GM23248 (cell line): Measurements from ENCODE around the gene C3orf18. TPM values are rescaled to one million over a fixed set of nuclear protein-coding genes. Genes with fewer than 3 reads are reported as not detected.

Experiments
- DNase-seq: peaks from one replicate; pipeline ENCODE4 v3.0.0-alpha.2; 2015
- H2AFZ ChIP-seq: fragments of 200-600 bp; sonication (generic); 2 replicates; pipeline ENCODE4 v1.6.1; 2016; ENCODE audit warnings: antibody characterized with exemption
- H3F3A ChIP-seq: fragments of 200-600 bp; sonication (generic); 2 replicates; pipeline ENCODE4 v1.6.1; 2016; ENCODE audit warnings: mild to moderate bottlenecking, antibody characterized with exemption, mixed run types; ENCODE audit not compliant: insufficient read depth
- H3K27ac ChIP-seq: fragments of 200-600 bp; sonication (generic); 2 replicates; pipeline ENCODE4 v1.5.1; 2016; ENCODE audit warnings: mild to moderate bottlenecking
- H3K27me3 ChIP-seq: fragments of 200-600 bp; sonication (generic); replicated peaks from 2 replicates; pipeline ENCODE4 v1.6.1; 2016; ENCODE audit warnings: mild to moderate bottlenecking; ENCODE audit not compliant: insufficient read depth
- H3K36me3 ChIP-seq: fragments of 200-600 bp; sonication (generic); 2 replicates; pipeline ENCODE4 v1.6.1; 2016; ENCODE audit warnings: low read depth, mild to moderate bottlenecking
- H3K4me1 ChIP-seq: fragments of 200-600 bp; sonication (generic); 2 replicates; pipeline ENCODE4 v1.6.1; 2016; ENCODE audit warnings: mild to moderate bottlenecking; ENCODE audit not compliant: insufficient read depth
- H3K4me2 ChIP-seq: fragments of 200-600 bp; sonication (generic); one replicate; pipeline ENCODE4 v1.6.1; 2016; ENCODE audit warnings: mild to moderate bottlenecking; ENCODE audit not compliant: unreplicated experiment
- H3K4me3 ChIP-seq: fragments of 200-600 bp; sonication (generic); 2 replicates; pipeline ENCODE4 v1.5.1; 2016; ENCODE audit warnings: mild to moderate bottlenecking
- H3K79me2 ChIP-seq: fragments of 200-600 bp; sonication (generic); 2 replicates; pipeline ENCODE4 v1.6.1; 2016; ENCODE audit warnings: mild to moderate bottlenecking; ENCODE audit not compliant: insufficient read depth
- H3K9ac ChIP-seq: fragments of 200-600 bp; sonication (generic); 2 replicates; pipeline ENCODE4 v1.6.1; 2016; ENCODE audit warnings: mild to moderate bottlenecking
- H3K9me2 ChIP-seq: fragments of 200-600 bp; sonication (generic); 2 replicates; pipeline ENCODE4 v1.6.1; 2016; ENCODE audit warnings: mixed run types, mild to moderate bottlenecking, moderate library complexity; ENCODE audit not compliant: insufficient read depth
- H3K9me3 ChIP-seq: fragments of 200-600 bp; sonication (generic); one replicate; pipeline ENCODE4 v1.6.1; 2017; ENCODE audit warnings: low read depth
- H4K20me1 ChIP-seq: fragments of 200-600 bp; sonication (generic); 2 replicates; pipeline ENCODE4 v1.6.0; 2016; ENCODE audit not compliant: insufficient read depth
- EZH2 ChIP-seq: fragments of 200-600 bp; sonication (generic); IDR thresholded peaks from 2 replicates; pipeline ENCODE4 v1.6.1; 2018; ENCODE audit warnings: antibody characterized with exemption, mild to moderate bottlenecking; ENCODE audit not compliant: insufficient read depth, poor library complexity, severe bottlenecking
- EZH2phosphoT487 ChIP-seq: fragments of 200-600 bp; sonication (generic); IDR thresholded peaks from 2 replicates; pipeline ENCODE4 v1.6.1; 2018; ENCODE audit warnings: antibody characterized with exemption, moderate library complexity, mild to moderate bottlenecking, low read depth; ENCODE audit not compliant: insufficient read depth
- WGBS, 2 experiments: methylation state at CpG; one replicate each; pipeline ENCODE4 v1.1.6; 2015 to 2017; ENCODE audit warnings: low lambda C conversion rate in 2 of 2, low coverage in 1 of 2; ENCODE audit errors: missing lambda C conversion rate in 2 of 2; 5-methylcytosine and 5-hydroxymethylcytosine counted together
- in situ Hi-C: fragments of 300-500 bp; cut with MboI; formaldehyde crosslinking; loops from 2 replicates; pipeline ENCODE4 v1.15.0; 2020
- polyA plus RNA-seq: library from polyadenylated mRNA; unstranded; fragments of >200 nt; fragmentation: Nextera tagmentation; extraction: Ambion mirVana; gene quantifications from 2 replicates; pipeline ENCODE4 v1.2.1, GENCODE V29; 2016
- total RNA-seq: library from RNA; depleted of rRNA; stranded (reverse); fragments of >200 nt; shearing (Covaris generic); gene quantifications from 2 replicates; pipeline ENCODE4 v1.2.3, GENCODE V29; 2014

Gene C3orf18
- total and polyA plus RNA-seq, 2 experiments from 2014 or later, result 17.3 to 17.4 TPM

DNA sequence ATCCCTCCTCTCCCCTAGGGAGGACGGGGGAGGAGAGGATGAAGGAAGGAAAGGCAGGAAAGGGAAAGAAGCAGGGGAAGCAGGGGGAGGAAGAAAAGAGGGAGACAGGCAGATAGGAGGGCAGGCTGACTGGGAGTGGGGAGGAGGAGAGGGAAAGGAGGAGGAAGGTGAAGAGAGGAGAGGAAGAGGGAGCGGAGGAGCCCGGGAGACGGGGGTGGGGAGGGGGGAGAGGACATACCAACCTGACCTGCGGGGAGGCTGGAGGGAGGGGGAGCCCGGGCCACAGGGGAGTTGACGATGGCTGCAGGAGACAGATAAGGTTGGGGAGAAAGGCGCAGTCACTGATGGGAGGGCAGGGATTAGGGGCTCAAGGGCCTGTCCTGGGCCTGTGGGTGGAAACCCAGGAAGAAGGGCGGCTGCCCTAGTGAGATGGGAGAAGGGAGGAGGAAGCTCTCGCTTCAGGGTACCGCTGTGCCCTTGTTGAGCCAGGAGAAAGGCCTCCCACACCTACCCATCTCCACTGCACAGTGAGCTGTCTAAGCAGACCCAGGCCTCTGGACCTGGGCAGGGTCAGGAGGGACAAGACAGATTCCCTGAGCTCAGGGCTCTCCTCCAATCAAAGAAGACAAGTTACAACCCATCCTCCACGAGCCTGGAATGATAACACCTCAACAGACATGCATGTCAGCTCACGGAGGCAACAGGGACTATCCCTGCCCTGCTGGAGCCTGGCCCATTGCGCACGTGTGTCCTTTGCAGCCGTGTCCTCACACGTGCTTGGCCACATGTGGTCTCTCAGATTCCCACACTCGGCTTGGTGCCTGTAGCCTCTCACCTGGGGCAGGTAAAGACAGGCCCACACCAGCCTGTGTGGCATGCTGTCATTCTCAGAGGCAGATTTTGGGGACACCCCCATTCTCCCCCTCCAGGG is 27.9 kb downstream of the C3orf18 start:
- H4K20me1 ChIP-seq, result no peaks in the 10 kb centered on the region
- H3K79me2 ChIP-seq, result no peaks in the 10 kb centered on the region
- no peak for TF ChIP-seq EZH2phosphoT487
- TF ChIP-seq EZH2, result no peak
- H3K4me3 ChIP-seq, result no peak overlapping the region
- in situ Hi-C loops, result loop anchor here (10.0 to 25.0 kb wide), 2 partner anchors 195 to 327 kb away; partner anchors contain the start of genes RASSF1, SLC38A3 and ZMYND10
- WGBS, 2 experiments, result 35 to 55% methylated on average over 13 to 18 of the region's 18 CpGs
- DNase-seq, result no peak
- no peak overlapping the region for H2AFZ ChIP-seq
- H3K9me2 ChIP-seq, result no peaks in the 10 kb centered on the region
- no peaks in the 10 kb centered on the region for H3K4me1 ChIP-seq
- H3K9ac ChIP-seq, result no peak overlapping the region
- no peak overlapping the region for H3K27ac ChIP-seq
- H3K36me3 ChIP-seq, result no peaks in the 10 kb centered on the region
- H3K4me2 ChIP-seq, result no peak overlapping the region
- no peaks in the 10 kb centered on the region for H3K9me3 ChIP-seq
- no peaks in the 10 kb centered on the region for H3F3A ChIP-seq
- peaks cover 30% of the 10 kb centered on the region for H3K27me3 ChIP-seq

DNA sequence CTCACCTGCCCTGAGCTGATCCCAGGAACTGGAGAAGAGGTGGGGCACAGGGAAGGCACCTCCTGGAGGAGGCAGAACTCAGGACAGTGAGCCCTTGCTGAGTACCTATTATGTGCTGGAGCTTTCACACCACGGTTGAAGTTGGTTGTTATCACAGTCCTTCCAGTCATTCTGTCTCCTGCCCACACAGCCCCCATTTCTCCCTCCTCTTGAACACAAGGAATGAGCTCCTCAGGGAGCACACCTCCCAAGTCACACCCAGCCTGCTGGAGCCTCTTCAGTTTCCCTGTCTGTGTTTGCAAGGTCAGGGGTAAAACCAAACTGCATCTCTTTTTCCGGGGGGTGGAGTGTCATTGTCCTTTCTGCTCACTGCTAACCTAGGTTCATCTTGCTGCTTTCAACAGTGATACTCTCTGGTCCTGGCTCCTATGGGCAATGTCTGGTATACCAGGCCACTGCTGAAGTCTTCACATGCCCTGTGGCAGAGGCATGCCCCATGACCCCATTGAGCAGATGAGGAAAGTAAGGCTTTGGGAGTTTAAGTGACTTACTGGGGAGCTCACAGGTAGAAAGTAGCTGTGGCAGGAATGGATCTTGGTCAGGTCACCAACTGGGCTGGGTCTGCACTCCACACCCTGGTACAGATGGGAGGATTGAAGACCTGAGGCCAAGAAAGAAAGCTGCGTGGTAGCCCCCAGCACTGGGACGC is 30.0 kb downstream of the C3orf18 start:
- H3F3A ChIP-seq, result no peaks in the 10 kb centered on the region

DNA sequence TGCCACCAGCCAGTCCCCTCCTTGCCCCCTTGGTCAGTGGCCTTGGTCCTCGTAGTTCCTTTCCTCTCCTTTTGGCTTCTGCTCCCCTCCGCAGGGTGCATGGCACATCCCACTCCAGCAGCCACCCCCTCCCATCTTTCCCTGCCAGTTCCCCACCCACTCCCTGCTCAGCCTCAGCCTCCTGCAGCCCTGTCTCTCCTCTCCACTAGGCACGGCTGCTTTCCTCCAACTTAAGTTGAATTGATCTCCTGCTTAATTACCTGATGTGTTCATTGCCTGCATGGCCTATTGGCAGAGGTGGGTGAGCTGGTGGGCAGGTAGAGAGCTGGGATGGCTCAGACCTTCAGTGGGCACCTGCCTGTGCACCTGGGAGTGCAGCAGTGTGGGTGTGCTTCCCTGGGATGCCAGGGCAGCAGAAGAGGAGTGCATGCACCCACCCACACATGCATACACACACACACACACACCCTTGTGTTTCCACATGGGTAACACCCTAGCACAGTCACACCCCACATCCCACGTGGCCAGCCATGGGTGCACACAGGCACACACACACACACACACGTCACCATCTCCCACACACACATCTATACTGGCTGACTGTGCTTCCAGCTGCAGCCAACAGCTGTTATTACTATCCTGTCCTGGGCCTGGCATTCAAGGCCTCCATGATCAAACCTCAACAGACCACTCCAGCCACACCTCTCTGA is 30.9 kb downstream of the C3orf18 start:
- no peaks in the 10 kb centered on the region for H3F3A ChIP-seq

More for the DNA sequence above, 30.0 kb downstream of the C3orf18 start:
- Histone ChIP-seq H3K9ac (no peak overlapping the region), H3K9me3 (no peaks in the 10 kb centered on the region), H3K79me2 (no peaks in the 10 kb centered on the region), H4K20me1 (no peaks in the 10 kb centered on the region), H3K9me2 (no peaks in the 10 kb centered on the region), H3K4me1 (no peaks in the 10 kb centered on the region), H2AFZ (no peak overlapping the region), H3K27ac (no peak overlapping the region), H3K36me3 (no peaks in the 10 kb centered on the region), H3K4me3 (no peak overlapping the region), H3K4me2 (no peak overlapping the region), H3K27me3 (peaks cover 20% of the 10 kb centered on the region)
- no peak for DNase-seq
- TF ChIP-seq EZH2 (no peak), EZH2phosphoT487 (no peak)
- in situ Hi-C loops, result loop anchor here (10.0 to 25.0 kb wide), 2 partner anchors 193 to 325 kb away; partner anchors contain the start of genes RASSF1, SLC38A3 and ZMYND10
- WGBS, 2 experiments, result 67 to 70% methylated on average over 4 of the region's 4 CpGs

More for the DNA sequence above, 30.9 kb downstream of the C3orf18 start:
- TF ChIP-seq EZH2, result no peak
- no peak for TF ChIP-seq EZH2phosphoT487
- H4K20me1 ChIP-seq, result no peaks in the 10 kb centered on the region
- H3K4me2 ChIP-seq, result no peak overlapping the region
- H3K4me1 ChIP-seq, result no peaks in the 10 kb centered on the region
- DNase-seq, result peak; percentile 64
- H3K27me3 ChIP-seq, result peaks cover 20% of the 10 kb centered on the region
- no peaks in the 10 kb centered on the region for H3K36me3 ChIP-seq
- H3K9me2 ChIP-seq, result no peaks in the 10 kb centered on the region
- 37 to 48% methylated on average over 5 of the region's 5 CpGs for WGBS, 2 experiments
- H3K4me3 ChIP-seq, result no peak overlapping the region
- H3K79me2 ChIP-seq, result no peaks in the 10 kb centered on the region
- H3K9ac ChIP-seq, result no peak overlapping the region
- H3K27ac ChIP-seq, result no peak overlapping the region
- no peaks in the 10 kb centered on the region for H3K9me3 ChIP-seq
- in situ Hi-C loops, result loop anchor here (10.0 to 25.0 kb wide), 2 partner anchors 192 to 324 kb away; partner anchors contain the start of genes RASSF1, SLC38A3 and ZMYND10
- no peak overlapping the region for H2AFZ ChIP-seq
